ENCODE data around the gene PHF13. TPM values are rescaled to one million over a fixed set of nuclear protein-coding genes. Genes with fewer than 3 reads are reported as not detected.

The PHF13 gene
- total RNA-seq, 4 donors from 2014 or later = 12.9 to 17.7 (median 15.7) TPM

DNA sequence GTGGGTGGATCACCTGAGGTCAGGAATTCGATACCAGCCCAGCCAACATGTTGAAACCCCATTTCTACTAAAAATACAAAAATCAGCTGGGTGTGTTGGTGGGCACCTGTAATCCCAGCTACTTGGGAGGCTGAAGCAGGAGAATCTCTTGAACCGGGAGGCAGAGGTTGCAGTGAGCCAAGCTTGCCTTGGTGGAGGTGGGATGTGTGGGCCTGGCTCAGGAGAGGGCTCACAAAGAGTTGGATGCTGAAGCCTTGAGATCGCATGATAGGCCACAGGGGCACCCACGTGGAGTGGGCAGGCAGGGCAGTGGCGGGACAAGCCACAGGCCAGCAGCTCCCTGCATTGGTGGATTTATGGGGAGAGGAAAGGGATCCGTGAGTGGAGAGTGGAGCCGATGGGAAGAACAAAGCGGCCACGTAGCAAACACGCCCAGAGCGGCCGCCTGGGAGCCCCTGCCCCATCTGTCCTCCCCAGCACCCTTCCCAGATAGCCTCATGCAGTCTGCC lies 15.5 kb downstream of the PHF13 start:
- 91 to 95% methylated on average over 12 of the region's 12 CpGs for WGBS, 2 donors
- H3K36me3 ChIP-seq = peaks cover 0 to 73% (median 14%) of the 10 kb centered on the region in 3 donors
- H3K4me3 ChIP-seq = no peak overlapping the region
- TF ChIP-seq POLR2A (IDR thresholded peaks at IDR 0.05) (no peak), EP300 (IDR thresholded peaks at IDR 0.05) (no peak)
- TF ChIP-seq, protein P1, sequence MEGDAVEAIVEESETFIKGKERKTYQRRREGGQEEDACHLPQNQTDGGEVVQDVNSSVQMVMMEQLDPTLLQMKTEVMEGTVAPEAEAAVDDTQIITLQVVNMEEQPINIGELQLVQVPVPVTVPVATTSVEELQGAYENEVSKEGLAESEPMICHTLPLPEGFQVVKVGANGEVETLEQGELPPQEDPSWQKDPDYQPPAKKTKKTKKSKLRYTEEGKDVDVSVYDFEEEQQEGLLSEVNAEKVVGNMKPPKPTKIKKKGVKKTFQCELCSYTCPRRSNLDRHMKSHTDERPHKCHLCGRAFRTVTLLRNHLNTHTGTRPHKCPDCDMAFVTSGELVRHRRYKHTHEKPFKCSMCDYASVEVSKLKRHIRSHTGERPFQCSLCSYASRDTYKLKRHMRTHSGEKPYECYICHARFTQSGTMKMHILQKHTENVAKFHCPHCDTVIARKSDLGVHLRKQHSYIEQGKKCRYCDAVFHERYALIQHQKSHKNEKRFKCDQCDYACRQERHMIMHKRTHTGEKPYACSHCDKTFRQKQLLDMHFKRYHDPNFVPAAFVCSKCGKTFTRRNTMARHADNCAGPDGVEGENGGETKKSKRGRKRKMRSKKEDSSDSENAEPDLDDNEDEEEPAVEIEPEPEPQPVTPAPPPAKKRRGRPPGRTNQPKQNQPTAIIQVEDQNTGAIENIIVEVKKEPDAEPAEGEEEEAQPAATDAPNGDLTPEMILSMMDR (IDR thresholded peaks at IDR 0.05) = no peak
- H3K4me1 ChIP-seq = peaks cover 0 to 30% (median 17%) of the 10 kb centered on the region in 4 donors
- no peaks in the 10 kb centered on the region for H3K27me3 ChIP-seq
- H3K27ac ChIP-seq = no peak overlapping the region
- no peak for DNase-seq (ENCODE audit: low spot score in 2 of 2)
- no peaks in the 10 kb centered on the region for H3K9me3 ChIP-seq

DNA sequence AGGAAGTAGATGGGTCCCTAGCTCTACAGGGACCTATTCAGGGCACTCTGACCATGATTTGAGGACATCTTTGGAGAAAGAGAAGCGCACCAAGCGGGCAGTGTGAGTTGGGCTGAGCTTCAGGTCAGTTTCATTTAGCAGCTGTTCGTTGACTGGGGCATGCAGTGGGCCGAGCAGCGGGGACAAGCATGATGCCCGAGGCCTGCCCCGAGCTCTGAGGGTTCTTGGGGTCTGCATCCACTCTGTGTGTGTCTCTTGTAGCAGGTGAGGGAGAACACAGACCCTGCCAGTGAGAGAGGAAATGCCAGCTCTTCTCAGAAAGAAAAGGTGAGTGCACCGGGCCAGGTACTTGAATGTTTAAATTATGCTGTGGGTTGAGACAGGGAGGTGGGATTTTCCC lies 16.5 kb downstream of the PHF13 start:
- H3K27ac ChIP-seq = no peak overlapping the region
- H3K9me3 ChIP-seq = no peaks in the 10 kb centered on the region
- DNase-seq (ENCODE audit: low spot score in 2 of 2) = no peak
- no peak overlapping the region for H3K4me3 ChIP-seq
- no peaks in the 10 kb centered on the region for H3K27me3 ChIP-seq
- peaks cover 0 to 30% (median 15%) of the 10 kb centered on the region in 4 donors for H3K4me1 ChIP-seq
- TF ChIP-seq EP300 (IDR thresholded peaks at IDR 0.05) (no peak), POLR2A (IDR thresholded peaks at IDR 0.05) (no peak)
- TF ChIP-seq, protein P1 (IDR thresholded peaks at IDR 0.05) = no peak
- peaks cover 0 to 83% (median 14%) of the 10 kb centered on the region in 3 donors for H3K36me3 ChIP-seq
- WGBS, 2 donors = 93% methylated on average over 8 of the region's 8 CpGs

DNA sequence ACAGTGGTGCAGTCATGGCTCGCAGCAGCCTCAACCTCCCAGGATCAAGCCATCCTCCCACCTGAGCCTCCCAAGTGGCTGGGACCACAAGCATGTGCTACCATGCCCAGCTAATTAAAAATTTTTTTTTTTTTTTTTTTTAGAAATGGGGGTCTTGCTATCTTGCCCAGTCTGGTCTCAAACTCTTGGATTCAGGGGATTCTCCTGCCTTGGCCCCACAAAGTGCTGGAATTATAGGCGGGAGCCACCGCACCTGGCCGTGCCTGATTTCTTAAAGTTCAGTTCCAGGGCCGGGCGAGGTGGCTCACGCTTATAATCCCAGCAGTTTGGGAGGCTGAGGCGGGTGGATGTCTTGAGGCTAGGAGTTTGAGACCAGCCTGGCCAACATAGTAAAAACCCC lies 17.5 kb downstream of the PHF13 start:
- 99% methylated on average over 8 of the region's 8 CpGs for WGBS, 2 donors
- no peak overlapping the region for H3K4me3 ChIP-seq
- peaks cover 0 to 30% (median 13%) of the 10 kb centered on the region in 4 donors for H3K4me1 ChIP-seq
- no peaks in the 10 kb centered on the region for H3K9me3 ChIP-seq
- H3K27me3 ChIP-seq = no peaks in the 10 kb centered on the region
- TF ChIP-seq POLR2A (IDR thresholded peaks at IDR 0.05) (no peak), EP300 (IDR thresholded peaks at IDR 0.05) (no peak)
- TF ChIP-seq, protein P1 (IDR thresholded peaks at IDR 0.05) = no peak
- DNase-seq (ENCODE audit: low spot score in 2 of 2) = no peak
- H3K27ac ChIP-seq = no peak overlapping the region
- peaks cover 0 to 93% (median 14%) of the 10 kb centered on the region in 3 donors for H3K36me3 ChIP-seq

DNA sequence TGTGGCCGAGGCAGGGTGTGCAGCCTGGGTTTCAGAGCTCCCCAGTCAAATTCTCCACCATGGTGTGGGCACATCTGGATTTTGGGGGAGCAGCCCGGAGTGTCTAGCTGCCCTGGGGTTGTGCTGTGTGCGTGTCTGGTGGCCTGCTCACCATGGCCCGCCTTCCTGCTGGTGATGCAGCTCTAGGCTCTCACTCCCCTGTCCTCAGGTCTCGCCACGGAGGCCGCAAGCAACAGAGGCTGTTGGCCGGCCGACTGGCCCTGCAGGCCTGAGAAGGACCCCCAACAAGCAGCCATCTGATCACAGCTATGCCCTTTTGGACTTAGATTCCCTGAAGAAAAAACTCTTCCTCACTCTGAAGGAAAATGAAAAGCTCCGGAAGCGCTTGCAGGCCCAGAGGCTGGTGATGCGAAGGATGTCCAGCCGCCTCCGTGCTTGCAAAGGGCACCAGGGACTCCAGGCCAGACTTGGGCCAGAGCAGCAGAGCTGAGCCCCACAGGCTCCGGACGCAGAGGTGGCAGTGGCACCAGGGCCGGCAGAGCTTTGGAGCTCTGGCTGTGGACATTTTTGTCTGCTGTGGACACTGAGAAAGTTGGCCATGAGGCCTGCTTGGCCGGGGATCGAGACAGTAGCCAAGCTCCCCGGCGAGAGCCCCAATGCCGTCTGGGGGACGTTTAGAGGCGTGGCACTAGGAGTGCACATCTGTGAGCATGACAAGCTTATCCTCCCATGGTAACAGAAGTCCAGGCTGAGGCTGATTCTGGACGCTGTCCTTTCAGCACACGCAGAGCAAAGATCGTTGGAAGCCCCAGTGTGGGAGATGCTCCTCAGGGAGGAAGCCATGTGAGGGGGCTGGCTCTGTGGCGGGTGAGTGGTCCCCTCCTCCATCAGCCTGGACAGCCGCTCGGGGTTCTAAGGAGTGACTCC lies 19.3 kb downstream of the PHF13 start:
- H3K27ac ChIP-seq = no peak overlapping the region
- TF ChIP-seq POLR2A (IDR thresholded peaks at IDR 0.05) (no peak), EP300 (IDR thresholded peaks at IDR 0.05) (no peak)
- TF ChIP-seq, protein P1 (IDR thresholded peaks at IDR 0.05) = no peak
- H3K4me1 ChIP-seq = peaks cover 0 to 12% (median 0%) of the 10 kb centered on the region in 4 donors
- peaks cover 0 to 100% (median 14%) of the 10 kb centered on the region in 3 donors for H3K36me3 ChIP-seq
- no peaks in the 10 kb centered on the region for H3K27me3 ChIP-seq
- DNase-seq (ENCODE audit: low spot score in 2 of 2) = no peak
- no peak overlapping the region for H3K4me3 ChIP-seq
- 80 to 88% methylated on average over 26 to 30 of the region's 30 CpGs for WGBS, 2 donors
- no peaks in the 10 kb centered on the region for H3K9me3 ChIP-seq

Data from tibial nerve (tissue), 4 donors.